GM21619 (cell line): ENCODE measurements around the gene EPHA6.

Experiments
- ATAC-seq: cut with Tn5 transposase; IDR thresholded peaks from one replicate; pipeline ENCODE4 v1.9.1; 2021; ENCODE audit not compliant: unreplicated experiment

Gene EPHA6

GRCh38 chr3:97764407-97765238, 950.2 kb downstream of the EPHA6 start, which contains the start of gene ARL6:
TSS of gene ARL6 (plus strand) at chr3:97764758. CDS start at chr3:97768108, 3,350 bp downstream.
- peak; percentile 95 for ATAC-seq

GRCh38 chr3:97765336-97765735, 950.9 kb downstream of the EPHA6 start:
- ATAC-seq: no peak

GRCh38 chr3:97772926-97773325, 958.5 kb downstream of the EPHA6 start:
- ATAC-seq: no peak

- no peak for ATAC-seq
Measured at GRCh38 chr3:97778152-97778551, 963.8 kb downstream of the EPHA6 start.

GRCh38 chr3:97793420-97794019, 979.1 kb downstream of the EPHA6 start:
- peak; percentile 63 for ATAC-seq

GRCh38 chr3:97795951-97796350, 981.6 kb downstream of the EPHA6 start:
- ATAC-seq: no peak
